Hindlimb muscle (tissue), 1 donor: Measurements from ENCODE around the gene DOC2A. TPM values are rescaled to one million over a fixed set of nuclear protein-coding genes. Genes with fewer than 3 reads are reported as not detected.
"Not testable (repeated sequence)": the region's sequence is repeated elsewhere in the genome, so short reads cannot be mapped to it uniquely, and the experiment has no call there.

ENCODE experiments used
- DNase-seq: peaks from one replicate; pipeline ENCODE4 v3.0.0-alpha.2; 2013
- polyA plus RNA-seq: library from polyadenylated mRNA; unstranded; fragments of 120-200 nt; gene quantifications from one replicate; pipeline ENCODE4 v1.2.1, GENCODE V29; 2013; ENCODE audit not compliant: insufficient read length

The DOC2A gene
- polyA plus RNA-seq: 1.4 TPM

DNA sequence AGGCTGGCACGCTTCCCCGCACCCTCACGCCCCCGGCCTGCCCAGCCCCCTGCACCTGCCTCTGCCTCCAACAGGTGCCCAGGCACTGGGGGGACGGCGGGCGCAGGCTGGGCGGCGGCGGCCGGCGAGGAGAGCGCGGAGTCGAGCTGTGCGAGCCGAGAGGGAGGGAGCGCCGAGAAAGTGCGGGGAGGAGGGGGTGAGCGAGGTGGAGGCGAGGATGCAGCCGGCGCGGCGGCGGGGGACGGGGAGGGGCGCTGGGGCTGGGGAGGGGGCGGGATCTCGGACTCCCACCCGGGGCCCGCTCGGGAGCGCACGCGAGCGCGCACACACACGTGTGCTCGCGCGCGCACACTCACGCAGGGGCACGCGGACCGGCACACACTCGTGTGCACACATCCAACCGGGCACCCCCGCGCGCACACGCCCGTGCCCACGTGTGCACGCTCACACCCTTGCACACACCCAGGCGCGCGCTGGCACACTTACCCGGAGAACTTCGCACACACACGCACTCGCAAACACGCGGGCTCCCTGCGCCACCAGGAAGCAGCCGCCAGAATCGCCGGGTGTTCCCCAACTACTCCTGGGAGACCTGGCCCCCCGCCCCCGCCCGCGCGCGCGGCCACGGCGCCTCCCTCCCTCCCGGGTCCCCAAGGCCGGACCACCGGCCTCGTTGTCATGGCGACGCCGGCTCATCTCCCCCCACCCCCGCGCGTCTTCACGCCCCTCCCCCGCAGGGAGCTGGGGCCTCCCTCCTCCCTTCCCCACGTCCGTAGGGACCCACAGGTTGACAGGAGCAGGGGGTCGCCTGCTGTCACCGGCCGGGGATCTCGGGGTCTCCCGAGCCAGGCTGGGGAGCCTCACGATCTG, at the start of gene DOC2A:
Gene DOC2A, minus strand, starts transcription at position 184 of the 870 bp plus-strand sequence. CDS start 805 bp downstream, outside the sequence.
- DNase-seq: no peak

- DNase-seq: no peak
These were observed 49.5 kb upstream of the DOC2A start for GRCh38 chr16:30060346-30060745.

DNA sequence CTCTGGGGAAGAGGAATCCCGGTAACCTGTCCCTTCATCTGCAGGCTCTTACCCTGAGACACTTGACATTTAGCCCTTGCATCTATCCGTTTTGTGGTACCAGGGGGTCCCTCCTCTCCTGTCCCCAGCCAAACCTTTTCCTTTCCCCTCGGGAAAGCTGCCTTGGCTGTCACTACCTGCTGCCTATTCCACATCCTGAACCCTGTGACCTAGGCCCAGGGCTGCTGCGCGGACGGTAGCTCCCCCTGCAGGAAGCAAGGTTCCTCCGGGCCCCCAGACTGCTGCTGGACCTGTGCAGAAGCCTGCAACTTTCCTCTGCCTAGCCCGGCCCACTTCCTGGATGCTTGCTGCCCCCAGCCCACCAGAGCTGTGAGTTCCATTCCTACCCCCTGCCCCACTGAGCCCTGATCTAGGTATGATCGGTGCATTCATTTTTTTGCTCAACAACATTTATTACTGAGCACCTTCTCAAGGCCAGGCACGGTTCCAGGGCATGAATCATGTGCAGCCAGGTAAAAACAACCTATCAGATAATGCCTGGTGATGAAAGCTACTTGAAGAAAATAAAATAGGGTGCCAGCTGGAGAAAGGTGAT, 44.2 kb upstream of the DOC2A start:
- no peak for DNase-seq

DNA sequence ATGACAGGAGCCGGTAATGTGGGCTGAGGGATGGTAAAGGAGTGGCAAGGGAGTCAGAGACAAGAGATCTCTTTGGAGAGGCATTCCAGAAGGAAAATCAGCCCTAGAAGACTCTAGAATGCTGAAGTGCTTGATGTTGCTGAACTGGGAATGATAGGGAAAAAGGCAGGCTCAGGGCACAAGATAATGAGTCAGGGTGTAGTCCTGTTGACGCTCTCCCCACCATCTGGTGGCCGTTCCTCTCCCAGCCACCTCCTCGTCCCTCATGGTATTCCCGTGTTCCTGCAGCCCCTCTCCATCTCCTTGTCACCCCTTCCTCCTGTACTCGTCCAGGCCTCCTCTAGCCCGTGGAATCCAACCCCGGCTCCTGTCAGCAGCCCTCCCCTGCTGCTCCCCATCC, 43.6 kb upstream of the DOC2A start:
- no peak for DNase-seq

DNA sequence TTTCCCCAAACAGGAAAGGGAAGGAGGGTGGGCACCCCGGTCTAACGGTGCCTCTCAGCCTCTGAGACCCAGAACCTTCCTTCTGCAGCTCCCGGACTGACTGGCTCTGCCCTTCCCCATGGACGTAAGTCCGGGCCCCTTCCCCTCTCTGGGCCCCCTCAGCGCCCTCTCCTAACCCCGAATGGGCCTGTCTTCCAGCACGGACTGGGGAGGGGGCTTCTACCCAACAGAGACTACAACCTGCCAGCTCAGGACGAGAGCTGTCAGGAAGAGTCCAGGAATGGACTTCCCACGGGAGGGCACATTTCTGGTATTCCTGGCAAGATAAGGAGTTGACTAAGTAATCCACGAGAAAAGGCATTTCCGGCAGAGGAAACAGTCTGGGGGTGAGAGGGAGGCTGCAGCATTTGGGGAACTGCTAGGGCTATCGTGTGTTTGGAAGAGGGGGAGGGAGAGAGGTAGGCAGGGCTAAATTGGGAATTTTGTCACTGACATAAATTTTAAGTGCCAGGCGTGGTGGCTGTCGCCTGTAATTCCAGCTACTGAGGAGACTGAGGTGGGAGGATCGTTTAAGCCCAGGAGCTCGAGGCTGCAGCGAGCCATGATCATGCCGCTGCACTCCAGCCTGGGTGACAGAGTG, 42.7 kb upstream of the DOC2A start:
- DNase-seq: no peak

DNA sequence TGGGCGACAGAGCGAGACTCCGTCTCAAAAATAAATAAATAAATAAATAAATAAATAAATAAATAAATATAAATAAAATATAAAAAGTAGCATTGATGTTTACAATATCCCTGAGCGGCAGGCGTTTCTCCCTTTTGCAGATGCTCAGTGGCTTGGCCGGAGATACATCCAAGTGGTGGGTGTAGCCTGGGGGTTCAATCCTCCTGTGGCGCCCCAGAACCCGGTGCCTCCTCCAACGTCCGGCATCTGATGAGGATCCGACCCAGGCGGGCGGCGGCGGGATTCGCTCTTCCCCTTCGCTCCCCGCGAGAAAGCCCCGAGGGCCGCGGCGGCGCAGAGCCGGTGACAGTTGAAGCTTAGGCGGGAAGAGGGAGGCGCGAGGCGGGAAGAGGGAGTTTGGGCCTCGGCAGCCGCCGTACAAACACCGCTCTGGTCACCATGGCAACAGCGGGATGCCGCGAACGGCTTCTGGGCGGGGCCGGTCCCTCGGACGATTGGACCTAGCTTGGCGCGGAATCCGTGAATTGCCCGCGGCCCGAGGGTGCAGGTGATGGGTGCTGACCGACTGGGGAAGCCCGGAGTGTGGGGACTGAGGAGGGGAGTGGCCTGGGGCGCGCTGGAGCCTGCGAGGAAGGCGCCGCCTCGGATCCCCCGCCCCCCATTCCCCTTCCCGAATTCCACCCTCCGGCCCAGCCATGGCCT, 42.0 kb upstream of the DOC2A start:
- DNase-seq: peak; percentile 92

- DNase-seq: no peak
These were observed 40.7 kb upstream of the DOC2A start for GRCh38 chr16:30051518-30051917.

DNA sequence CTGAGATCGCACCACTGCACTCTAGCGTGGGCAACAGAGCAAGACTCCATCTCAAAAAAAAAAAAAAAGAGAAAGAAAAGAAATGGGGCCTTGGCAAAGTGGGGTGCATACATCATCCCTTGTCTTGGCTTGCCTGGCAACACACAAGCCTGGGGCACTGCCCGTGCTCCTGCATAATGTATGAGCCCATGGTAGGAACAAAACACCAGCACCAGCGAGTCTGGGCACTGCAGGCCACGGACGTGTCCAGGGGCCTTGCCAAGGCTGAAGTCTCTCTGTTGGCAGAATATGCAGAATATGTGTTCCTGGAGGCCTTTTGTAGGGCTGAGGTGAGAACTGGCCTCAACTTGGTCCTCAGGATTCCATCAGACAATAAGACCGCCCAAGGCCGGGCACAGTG, 39.0 kb upstream of the DOC2A start:
- no peak for DNase-seq

DNA sequence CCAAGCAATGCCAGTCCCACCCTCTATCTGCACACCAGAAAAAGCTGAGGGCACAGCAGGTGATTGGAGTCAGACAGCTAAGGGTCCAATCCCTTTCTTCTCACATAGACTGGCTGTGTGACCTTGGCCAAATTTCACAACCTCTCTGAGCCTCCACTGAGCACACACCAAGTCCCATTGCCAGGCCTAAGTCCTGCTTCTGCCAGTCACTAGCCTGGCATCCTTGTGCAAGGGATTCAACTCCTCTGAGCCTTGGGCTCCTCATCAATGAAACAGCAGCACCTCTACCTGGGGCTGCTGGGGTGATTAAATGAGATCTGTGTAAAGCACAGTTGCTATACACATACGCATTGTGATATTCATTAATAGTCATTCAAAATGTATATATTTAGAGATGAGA, 35.8 kb upstream of the DOC2A start:
- no peak for DNase-seq

GRCh38 chr16:30046178-30046577, 35.4 kb upstream of the DOC2A start:
- DNase-seq: no peak

- DNase-seq: no peak
These were observed 31.0 kb upstream of the DOC2A start for GRCh38 chr16:30041841-30042240.

DNA sequence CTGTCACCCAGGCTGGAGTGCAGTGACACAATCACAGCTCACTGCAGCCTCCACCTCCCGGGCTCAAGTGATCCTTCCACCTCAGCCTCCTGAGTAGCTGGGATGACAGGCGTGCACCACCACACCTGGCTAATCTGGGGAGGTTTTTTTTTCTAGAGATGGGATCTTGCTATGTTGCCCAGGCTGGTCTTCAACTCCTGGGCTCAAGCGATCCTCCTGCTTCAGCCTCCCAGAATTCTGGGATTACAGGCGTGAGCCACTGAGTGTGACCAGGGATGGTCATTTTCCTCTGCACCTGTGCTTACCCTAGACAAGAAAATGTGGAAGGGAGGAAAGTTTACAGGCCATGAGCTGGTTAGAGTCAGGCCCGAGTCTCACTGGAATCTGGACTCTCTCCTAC, 29.9 kb upstream of the DOC2A start:
- DNase-seq: not testable (repeated sequence)

- DNase-seq: no peak
These were observed 29.4 kb upstream of the DOC2A start for GRCh38 chr16:30040221-30040620.

- no peak for DNase-seq
These were observed 22.4 kb upstream of the DOC2A start for GRCh38 chr16:30033270-30033669.

- DNase-seq: peak; percentile 29
These were observed 21.4 kb upstream of the DOC2A start for GRCh38 chr16:30032083-30032819.

DNA sequence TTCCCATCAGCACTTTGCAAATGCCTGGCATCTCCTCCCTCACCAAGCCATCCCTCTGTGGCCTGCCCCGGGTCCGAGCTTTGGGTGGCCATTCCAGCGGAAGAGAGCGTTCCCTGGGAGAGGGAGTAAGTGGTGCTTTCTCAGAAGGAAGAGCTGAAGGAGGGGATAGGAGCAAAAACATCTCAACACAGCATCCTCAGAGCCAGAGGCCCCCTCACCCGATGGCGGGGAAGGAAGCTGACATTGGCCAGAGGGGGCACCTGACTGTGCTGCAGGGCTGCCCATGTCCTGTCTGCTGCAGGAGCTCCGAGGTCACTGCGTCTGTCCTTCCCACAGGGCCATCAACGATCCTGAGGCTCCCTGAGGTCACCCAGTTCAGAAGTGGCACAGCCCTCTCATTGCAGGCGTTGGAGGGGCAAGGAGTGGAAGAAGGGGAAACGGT, 20.7 kb upstream of the DOC2A start:
- DNase-seq: no peak

GRCh38 chr16:30030841-30031413, 20.1 kb upstream of the DOC2A start, which contains the start of gene TLCD3B:
Gene TLCD3B, minus strand, starts transcription at chr16:30031271. Its CDS starts 744 bp downstream, at chr16:30030527.
- no peak for DNase-seq

GRCh38 chr16:30030011-30030685, 19.3 kb upstream of the DOC2A start:
- no peak for DNase-seq

GRCh38 chr16:30028438-30029076, 17.7 kb upstream of the DOC2A start:
- no peak for DNase-seq
